Smooth muscle cell of the brain vasculature (primary cell): Measurements from ENCODE around the gene SLC16A5.
"Not testable (repeated sequence)": the region's sequence is repeated elsewhere in the genome, so short reads cannot be mapped to it uniquely, and the experiment has no call there.

ENCODE experiments used
- DNase-seq: peaks from one replicate; pipeline ENCODE4 v3.0.0-alpha.2; 2012; ENCODE audit warnings: low read depth, low spot score

The SLC16A5 gene

GRCh38 chr17:75110234-75110937, 22.6 kb downstream of the SLC16A5 start:
- DNase-seq = no peak

GRCh38 chr17:75111777-75112335, 24.1 kb downstream of the SLC16A5 start:
- no peak for DNase-seq

- peak; percentile 76 for DNase-seq
Measured at GRCh38 chr17:75113798-75114551, 26.2 kb downstream of the SLC16A5 start.

GRCh38 chr17:75114552-75115314, 27.0 kb downstream of the SLC16A5 start:
- DNase-seq = no peak

GRCh38 chr17:75115555-75115954, 27.8 kb downstream of the SLC16A5 start:
- DNase-seq = no peak

GRCh38 chr17:75116737-75117136, 29.0 kb downstream of the SLC16A5 start:
- no peak for DNase-seq

- no peak for DNase-seq
Measured at GRCh38 chr17:75118307-75118706, 30.6 kb downstream of the SLC16A5 start.

GRCh38 chr17:75124041-75124818, 36.5 kb downstream of the SLC16A5 start:
- no peak for DNase-seq

GRCh38 chr17:75124819-75125162, 37.0 kb downstream of the SLC16A5 start:
- no peak for DNase-seq

- no peak for DNase-seq
Measured at GRCh38 chr17:75125984-75126383, 38.2 kb downstream of the SLC16A5 start.

GRCh38 chr17:75126954-75127353, 39.2 kb downstream of the SLC16A5 start:
- no peak for DNase-seq

GRCh38 chr17:75127936-75128335, 40.2 kb downstream of the SLC16A5 start:
- DNase-seq = not testable (repeated sequence)

GRCh38 chr17:75128694-75129505, 41.1 kb downstream of the SLC16A5 start:
- no peak for DNase-seq

GRCh38 chr17:75129576-75129975, 41.8 kb downstream of the SLC16A5 start:
- DNase-seq = no peak

GRCh38 chr17:75130059-75130631, 42.4 kb downstream of the SLC16A5 start:
- no peak for DNase-seq

- peak; percentile 39 for DNase-seq
Measured at GRCh38 chr17:75130632-75131277, 43.0 kb downstream of the SLC16A5 start.

- DNase-seq = no peak
Measured at GRCh38 chr17:75131278-75132017, 43.7 kb downstream of the SLC16A5 start, which contains the start of gene NT5C. TSS of gene NT5C (minus strand) at chr17:75131742. CDS start at chr17:75131707, 35 bp downstream.
